ENCODE results near the gene ADAM12. TPM values are rescaled to one million over a fixed set of nuclear protein-coding genes. Genes with fewer than 3 reads are reported as not detected.
A peak's percentile ranks its signal among the peaks of the same experiment; 100 is the strongest.

Gene ADAM12
- total RNA-seq, 1 donor from 2014 or later = 41.7 TPM

DNA sequence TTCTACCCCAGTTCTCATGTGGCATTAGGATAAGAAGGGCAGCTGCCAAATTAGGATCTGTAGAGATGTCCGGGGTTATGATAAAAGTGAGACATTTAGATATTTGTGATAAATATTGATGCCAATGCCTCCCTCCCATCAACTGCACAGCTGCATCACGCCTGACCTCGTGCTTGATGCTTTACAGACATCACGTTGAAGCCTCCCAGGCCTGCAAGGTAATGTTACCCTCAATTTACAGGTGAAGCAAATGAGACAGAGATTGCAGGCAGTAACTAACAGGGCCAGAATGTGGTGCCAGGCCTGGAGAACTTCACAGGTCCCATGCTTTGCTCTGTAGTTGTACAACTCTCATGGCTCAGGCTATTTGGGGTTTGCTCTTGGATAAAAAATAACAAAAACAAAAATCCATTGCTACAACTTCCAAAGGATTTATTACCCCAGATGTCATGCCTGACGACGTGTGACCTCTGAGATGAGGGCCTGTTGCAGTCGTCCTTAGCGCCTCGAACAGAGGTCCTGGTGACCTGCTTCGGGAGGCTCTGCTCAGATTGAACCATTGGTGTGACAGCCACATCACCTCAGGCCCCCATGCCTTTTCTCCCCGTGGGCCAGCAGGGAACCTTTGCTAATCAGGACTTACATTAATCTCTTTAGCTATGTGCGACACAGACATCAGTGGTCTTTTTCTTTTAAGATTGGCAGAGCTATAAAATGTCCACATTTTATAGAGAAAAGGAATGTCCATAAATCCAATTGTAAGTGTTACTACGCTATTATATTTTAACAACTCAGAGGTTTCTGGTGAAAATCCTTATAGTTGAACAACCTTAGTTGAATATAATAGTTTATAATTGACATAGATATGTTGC, 169.3 kb downstream of the ADAM12 start:
- TF ChIP-seq, protein P1, sequence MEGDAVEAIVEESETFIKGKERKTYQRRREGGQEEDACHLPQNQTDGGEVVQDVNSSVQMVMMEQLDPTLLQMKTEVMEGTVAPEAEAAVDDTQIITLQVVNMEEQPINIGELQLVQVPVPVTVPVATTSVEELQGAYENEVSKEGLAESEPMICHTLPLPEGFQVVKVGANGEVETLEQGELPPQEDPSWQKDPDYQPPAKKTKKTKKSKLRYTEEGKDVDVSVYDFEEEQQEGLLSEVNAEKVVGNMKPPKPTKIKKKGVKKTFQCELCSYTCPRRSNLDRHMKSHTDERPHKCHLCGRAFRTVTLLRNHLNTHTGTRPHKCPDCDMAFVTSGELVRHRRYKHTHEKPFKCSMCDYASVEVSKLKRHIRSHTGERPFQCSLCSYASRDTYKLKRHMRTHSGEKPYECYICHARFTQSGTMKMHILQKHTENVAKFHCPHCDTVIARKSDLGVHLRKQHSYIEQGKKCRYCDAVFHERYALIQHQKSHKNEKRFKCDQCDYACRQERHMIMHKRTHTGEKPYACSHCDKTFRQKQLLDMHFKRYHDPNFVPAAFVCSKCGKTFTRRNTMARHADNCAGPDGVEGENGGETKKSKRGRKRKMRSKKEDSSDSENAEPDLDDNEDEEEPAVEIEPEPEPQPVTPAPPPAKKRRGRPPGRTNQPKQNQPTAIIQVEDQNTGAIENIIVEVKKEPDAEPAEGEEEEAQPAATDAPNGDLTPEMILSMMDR (IDR thresholded peaks at IDR 0.05) = no peak
- Mint-ChIP-seq H3K9me3 (ENCODE audit: unreplicated experiment) (no peaks in the 10 kb centered on the region), H3K4me1 (ENCODE audit: unreplicated experiment) (peaks cover 38% of the 10 kb centered on the region), H3K27ac (ENCODE audit: unreplicated experiment) (no peak overlapping the region), H3K4me3 (ENCODE audit: unreplicated experiment) (no peak overlapping the region), H3K36me3 (ENCODE audit: unreplicated experiment) (peaks cover 2% of the 10 kb centered on the region), H3K27me3 (ENCODE audit: unreplicated experiment) (no peaks in the 10 kb centered on the region)
- no peak for DNase-seq (ENCODE audit: extremely low spot score, unreplicated experiment)

DNA sequence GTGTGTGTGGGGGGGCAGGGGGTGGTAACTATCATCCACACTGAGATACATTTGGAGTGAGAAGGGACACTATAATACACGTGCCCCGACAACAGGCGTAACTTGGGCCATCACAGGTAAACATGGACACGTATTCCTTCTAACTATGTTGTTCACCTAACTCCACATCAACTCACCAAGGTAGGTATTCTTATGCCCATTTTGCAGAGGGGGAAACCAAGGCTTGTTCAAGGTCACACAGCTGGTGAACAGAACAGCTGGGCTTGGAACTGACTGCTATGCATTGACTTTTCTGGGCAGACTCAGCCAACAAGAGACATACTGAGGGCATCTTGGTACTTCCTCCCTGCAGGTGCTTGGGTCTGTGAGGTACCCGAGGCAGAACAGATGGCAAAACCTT, 170.1 kb downstream of the ADAM12 start:
- Mint-ChIP-seq H3K27me3 (ENCODE audit: unreplicated experiment) (no peaks in the 10 kb centered on the region), H3K4me3 (ENCODE audit: unreplicated experiment) (no peak overlapping the region), H3K4me1 (ENCODE audit: unreplicated experiment) (peaks cover 35% of the 10 kb centered on the region), H3K9me3 (ENCODE audit: unreplicated experiment) (no peaks in the 10 kb centered on the region), H3K27ac (ENCODE audit: unreplicated experiment) (no peak overlapping the region), H3K36me3 (ENCODE audit: unreplicated experiment) (peaks cover 2% of the 10 kb centered on the region)
- TF ChIP-seq, protein P1 (IDR thresholded peaks at IDR 0.05) = no peak
- DNase-seq (ENCODE audit: extremely low spot score, unreplicated experiment) = no peak

DNA sequence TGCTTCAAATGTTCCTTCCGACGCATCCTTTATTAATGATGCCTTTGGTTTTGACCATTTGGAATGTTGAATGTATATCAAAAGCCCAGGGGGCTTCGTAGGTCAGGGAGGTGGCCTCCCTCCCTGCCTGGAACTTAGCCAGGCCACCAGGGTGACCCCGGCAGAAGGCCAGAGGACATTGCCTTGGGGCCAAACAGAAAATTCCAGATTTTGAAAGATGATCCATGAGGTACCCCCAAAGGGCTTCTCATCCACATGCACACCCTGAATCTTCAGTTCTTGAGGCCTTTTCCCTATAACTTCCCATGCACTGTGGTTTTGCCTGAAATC, 171.7 kb downstream of the ADAM12 start:
- H3K9me3 Mint-ChIP-seq (ENCODE audit: unreplicated experiment) = no peaks in the 10 kb centered on the region
- peaks cover 5% of the 10 kb centered on the region for H3K36me3 Mint-ChIP-seq (ENCODE audit: unreplicated experiment)
- no peaks in the 10 kb centered on the region for H3K27me3 Mint-ChIP-seq (ENCODE audit: unreplicated experiment)
- DNase-seq (ENCODE audit: extremely low spot score, unreplicated experiment) = no peak
- TF ChIP-seq, protein P1 (IDR thresholded peaks at IDR 0.05) = no peak
- no peak overlapping the region for H3K4me3 Mint-ChIP-seq (ENCODE audit: unreplicated experiment)
- peak overlapping the region; percentile 90 for H3K27ac Mint-ChIP-seq (ENCODE audit: unreplicated experiment)
- peaks cover 28% of the 10 kb centered on the region for H3K4me1 Mint-ChIP-seq (ENCODE audit: unreplicated experiment)

GRCh38 chr10:126215746-126216631, 172.3 kb downstream of the ADAM12 start:
- Mint-ChIP-seq H3K4me1 (ENCODE audit: unreplicated experiment) (peaks cover 28% of the 10 kb centered on the region), H3K36me3 (ENCODE audit: unreplicated experiment) (peaks cover 7% of the 10 kb centered on the region), H3K27ac (ENCODE audit: unreplicated experiment) (peak overlapping the region; percentile 90), H3K27me3 (ENCODE audit: unreplicated experiment) (no peaks in the 10 kb centered on the region), H3K9me3 (ENCODE audit: unreplicated experiment) (no peaks in the 10 kb centered on the region), H3K4me3 (ENCODE audit: unreplicated experiment) (no peak overlapping the region)
- DNase-seq (ENCODE audit: extremely low spot score, unreplicated experiment) = no peak
- TF ChIP-seq, protein P1 (IDR thresholded peaks at IDR 0.05) = no peak

- Mint-ChIP-seq H3K4me1 (ENCODE audit: unreplicated experiment) (peaks cover 32% of the 10 kb centered on the region), H3K4me3 (ENCODE audit: unreplicated experiment) (no peak overlapping the region), H3K27me3 (ENCODE audit: unreplicated experiment) (no peaks in the 10 kb centered on the region), H3K36me3 (ENCODE audit: unreplicated experiment) (peaks cover 5% of the 10 kb centered on the region), H3K9me3 (ENCODE audit: unreplicated experiment) (no peaks in the 10 kb centered on the region), H3K27ac (ENCODE audit: unreplicated experiment) (no peak overlapping the region)
- TF ChIP-seq, protein P1 (IDR thresholded peaks at IDR 0.05) = no peak
- DNase-seq (ENCODE audit: extremely low spot score, unreplicated experiment) = no peak
Observed at GRCh38 chr10:126214679-126215078, 173.6 kb downstream of the ADAM12 start.

Data from osteocyte (in vitro differentiated cells).